A673 (cell line): ENCODE data around the gene PIGT. TPM values are rescaled to one million over a fixed set of nuclear protein-coding genes. Genes with fewer than 3 reads are reported as not detected.
A peak's percentile ranks its signal among the peaks of the same experiment; 100 is the strongest.

Experiments used
- BruUV-seq: library from RNA; stranded (reverse); fragments of 400-500 nt; replicated peaks from 2 replicates; lab custom pipeline; 2021; lab: Mats Ljungman, UMichigan
- CTCF ChIA-PET: fragments of 300-600 bp; sonication (Branson Sonifier 250); formaldehyde crosslinking; loops from one replicate; lab custom pipeline; 2022; ENCODE audit warnings: antibody characterized with exemption; lab: Charles Lee
- POLR2A ChIA-PET: fragments of 300-600 bp; sonication (Branson Sonifier 250); formaldehyde crosslinking; loops from one replicate; lab custom pipeline; 2022; ENCODE audit warnings: antibody characterized with exemption; ENCODE audit not compliant: low non-redundant PET; lab: Charles Lee
- DNase-seq: peaks from one replicate; pipeline ENCODE4 v3.0.0-alpha.2; 2015; ENCODE audit warnings: low spot score
- H3K27ac ChIP-seq: fragments of 200-600 bp; sonication (generic); 2 replicates; pipeline ENCODE4 v1.5.1; 2016; ENCODE audit warnings: mixed run types, low read depth, mild to moderate bottlenecking, mixed read lengths, antibody characterized with exemption, low read length; ENCODE audit not compliant: poor library complexity, severe bottlenecking
- H3K27me3 ChIP-seq: fragments of 200-600 bp; sonication (generic); replicated peaks from 2 replicates; pipeline ENCODE4 v1.6.1; 2017; ENCODE audit warnings: mixed run types, low read depth, mild to moderate bottlenecking, mixed read lengths, antibody characterized with exemption, low read length; ENCODE audit not compliant: insufficient read depth, poor library complexity
- H3K36me3 ChIP-seq: fragments of 200-600 bp; sonication (generic); 2 replicates; pipeline ENCODE4 v1.6.1; 2016; ENCODE audit warnings: mixed run types, mild to moderate bottlenecking, mixed read lengths, antibody characterized with exemption, low read length; ENCODE audit not compliant: insufficient read depth, poor library complexity, severe bottlenecking
- H3K4me1 ChIP-seq: fragments of 200-600 bp; sonication (generic); 2 replicates; pipeline ENCODE4 v1.6.1; 2017; ENCODE audit warnings: mixed run types, mild to moderate bottlenecking, mixed read lengths, antibody characterized with exemption, low read length; ENCODE audit not compliant: insufficient read depth, poor library complexity, severe bottlenecking
- H3K4me3 ChIP-seq: fragments of 200-600 bp; sonication (generic); 2 replicates; pipeline ENCODE4 v1.5.1; 2016; ENCODE audit warnings: low read depth, mixed run types, mild to moderate bottlenecking, mixed read lengths, low read length; ENCODE audit not compliant: poor library complexity, severe bottlenecking
- H3K9me3 ChIP-seq: fragments of 200-600 bp; sonication (generic); 2 replicates; pipeline ENCODE4 v1.6.1; 2016; ENCODE audit warnings: mixed run types, low read depth, mild to moderate bottlenecking, mixed read lengths, antibody characterized with exemption, low read length; ENCODE audit not compliant: poor library complexity, severe bottlenecking
- CTCF ChIP-seq: fragments of 300-800, 200-600 bp; sonication (generic); conservative IDR thresholded peaks from 2 replicates; pipeline ENCODE4 v1.5.1; 2017; ENCODE audit warnings: low read depth, mild to moderate bottlenecking, antibody characterized with exemption, low read length, moderate library complexity, mixed read lengths
- EZH2 ChIP-seq: fragments of 200-600 bp; sonication (generic); IDR thresholded peaks from 2 replicates; pipeline ENCODE4 v1.6.1; 2017; ENCODE audit warnings: borderline replicate concordance, low read depth, mild to moderate bottlenecking, mixed read lengths, antibody characterized with exemption, low read length; ENCODE audit not compliant: poor library complexity, severe bottlenecking
- intact Hi-C: fragments of 100-400 bp; cut with micrococcal nuclease; formaldehyde crosslinking; loops from one replicate; pipeline ENCODE4 v1.10.0; 2022; ENCODE audit not compliant: unreplicated experiment
- total RNA-seq: library from RNA; stranded (reverse); gene quantifications from 2 replicates; pipeline ENCODE4 v1.2.3, GENCODE V29; 2021

Gene PIGT
- total RNA-seq, 1 experiment from 2014 or later = 97.2 TPM

GRCh38 chr20:45408646-45409213, 7.2 kb upstream of the PIGT start:
- POLR2A ChIA-PET = no interaction called here
- H3K27me3 ChIP-seq = no peaks in the 10 kb centered on the region
- no peak overlapping the region for H3K27ac ChIP-seq
- intact Hi-C loops = no loop called here
- peaks cover 18% of the 10 kb centered on the region for H3K36me3 ChIP-seq
- no TSS peak for BruUV-seq
- DNase-seq = no peak
- CTCF ChIA-PET = no interaction called here
- H3K9me3 ChIP-seq = no peaks in the 10 kb centered on the region
- no peak overlapping the region for H3K4me3 ChIP-seq
- TF ChIP-seq CTCF (no peak), EZH2 (no peak)
- H3K4me1 ChIP-seq = peaks cover 9% of the 10 kb centered on the region

GRCh38 chr20:45409521-45410272, 6.2 kb upstream of the PIGT start:
- TSS peak; percentile 22 for BruUV-seq
- no peak overlapping the region for H3K27ac ChIP-seq
- no peaks in the 10 kb centered on the region for H3K27me3 ChIP-seq
- H3K4me1 ChIP-seq = peaks cover 9% of the 10 kb centered on the region
- no peak overlapping the region for H3K4me3 ChIP-seq
- CTCF ChIA-PET = no interaction called here
- H3K36me3 ChIP-seq = peaks cover 18% of the 10 kb centered on the region
- intact Hi-C loops = no loop called here
- TF ChIP-seq EZH2 (no peak), CTCF (no peak)
- H3K9me3 ChIP-seq = no peaks in the 10 kb centered on the region
- POLR2A ChIA-PET = no interaction called here
- DNase-seq = no peak

GRCh38 chr20:45410887-45411286, 5.1 kb upstream of the PIGT start:
- Histone ChIP-seq H3K9me3 (no peaks in the 10 kb centered on the region), H3K4me1 (peaks cover 13% of the 10 kb centered on the region), H3K27ac (no peak overlapping the region), H3K4me3 (no peak overlapping the region), H3K36me3 (peaks cover 18% of the 10 kb centered on the region), H3K27me3 (no peaks in the 10 kb centered on the region)
- POLR2A ChIA-PET = no interaction called here
- intact Hi-C loops = no loop called here
- TF ChIP-seq EZH2 (no peak), CTCF (no peak)
- CTCF ChIA-PET = interaction anchor here (0.5 kb wide), 1 partner anchor 360 kb away, joined by 3 read pairs; no protein-coding TSS in a partner anchor
- no TSS peak for BruUV-seq
- no peak for DNase-seq
